NCI-H128 (cell line): Measurements from ENCODE around the gene MED31.
"Not testable (repeated sequence)": the region's sequence is repeated elsewhere in the genome, so short reads cannot be mapped to it uniquely, and the experiment has no call there.

Experiments used
- DNase-seq: peaks from one replicate; lab custom pipeline; 2025; ENCODE audit not compliant: unreplicated experiment; lab: John Stamatoyannopoulos, UW

MED31 gene

GRCh38 chr17:6656797-6657632 lies 5.6 kb upstream of the MED31 start:
- not testable (repeated sequence) for DNase-seq

GRCh38 chr17:6655732-6656361 lies 4.4 kb upstream of the MED31 start:
- DNase-seq = not testable (repeated sequence)

GRCh38 chr17:6654841-6655731 lies 3.7 kb upstream of the MED31 start:
- no peak for DNase-seq

- no peak for DNase-seq
Observed at GRCh38 chr17:6651919-6652452, 581 bp upstream of the MED31 start.

GRCh38 chr17:6648181-6648580 lies 3.2 kb downstream of the MED31 start:
- no peak for DNase-seq

GRCh38 chr17:6643451-6644125 lies 7.8 kb downstream of the MED31 start:
- DNase-seq = no peak

- no peak for DNase-seq
Observed at GRCh38 chr17:6642592-6642991, 8.8 kb downstream of the MED31 start.

GRCh38 chr17:6641247-6641863 lies 10.1 kb downstream of the MED31 start:
- DNase-seq = no peak

GRCh38 chr17:6640536-6641246 lies 10.7 kb downstream of the MED31 start, which contains the start of the genes KIAA0753 and TXNDC17:
KIAA0753 (minus strand) TSS chr17:6640711; CDS start chr17:6635103, 5,608 bp downstream.
TXNDC17 (plus strand) TSS chr17:6641060; CDS start chr17:6641083, 23 bp downstream.
- peak; percentile 66 for DNase-seq

GRCh38 chr17:6639586-6640535 lies 11.5 kb downstream of the MED31 start:
- DNase-seq = no peak

- DNase-seq = no peak
Observed at GRCh38 chr17:6639014-6639585, 12.3 kb downstream of the MED31 start.

- no peak for DNase-seq
Observed at GRCh38 chr17:6638046-6638908, 13.1 kb downstream of the MED31 start.

- DNase-seq = no peak
Observed at GRCh38 chr17:6637458-6637840, 14.0 kb downstream of the MED31 start.

- no peak for DNase-seq
Observed at GRCh38 chr17:6636616-6637457, 14.6 kb downstream of the MED31 start.

GRCh38 chr17:6636105-6636504 lies 15.3 kb downstream of the MED31 start:
- no peak for DNase-seq

- DNase-seq = no peak
Observed at GRCh38 chr17:6633263-6633662, 18.1 kb downstream of the MED31 start.
